HL-60/S4 treated with retinoic acid at 250 ng/mL for 4 days and 3 days (cell line): ENCODE results near the gene LPP.

Experiments used
- in situ Hi-C: fragments of 300-500 bp; cut with MboI; formaldehyde crosslinking; loops from 2 replicates; pipeline ENCODE4 v1.7.0; 2022; ENCODE audit warnings: low sequenced_read_pairs

Gene LPP

GRCh38 chr3:188503647-188504046 is 349.7 kb downstream of the LPP start:
- in situ Hi-C loops, result no loop called here

GRCh38 chr3:188505151-188505550 is 351.2 kb downstream of the LPP start:
- in situ Hi-C loops, result no loop called here

GRCh38 chr3:188505911-188506310 is 352.0 kb downstream of the LPP start:
- in situ Hi-C loops, result no loop called here

GRCh38 chr3:188506446-188506845 is 352.5 kb downstream of the LPP start:
- in situ Hi-C loops, result no loop called here

GRCh38 chr3:188507244-188507720 is 353.3 kb downstream of the LPP start:
- in situ Hi-C loops, result no loop called here

GRCh38 chr3:188508454-188508853 is 354.5 kb downstream of the LPP start:
- in situ Hi-C loops, result no loop called here

GRCh38 chr3:188509316-188509715 is 355.4 kb downstream of the LPP start:
- in situ Hi-C loops, result no loop called here

GRCh38 chr3:188510366-188510765 is 356.4 kb downstream of the LPP start:
- in situ Hi-C loops, result no loop called here

GRCh38 chr3:188513662-188514328 is 359.8 kb downstream of the LPP start:
- in situ Hi-C loops, result no loop called here

GRCh38 chr3:188516515-188516914 is 362.6 kb downstream of the LPP start:
- in situ Hi-C loops, result no loop called here

- in situ Hi-C loops, result no loop called here
Observed at GRCh38 chr3:188518416-188518815, 364.5 kb downstream of the LPP start.

GRCh38 chr3:188518835-188519452 is 365.0 kb downstream of the LPP start:
- in situ Hi-C loops, result no loop called here

- in situ Hi-C loops, result no loop called here
Observed at GRCh38 chr3:188520466-188520865, 366.5 kb downstream of the LPP start.

- in situ Hi-C loops, result no loop called here
Observed at GRCh38 chr3:188522115-188522514, 368.2 kb downstream of the LPP start.

- in situ Hi-C loops, result no loop called here
Observed at GRCh38 chr3:188523291-188523690, 369.3 kb downstream of the LPP start.

- in situ Hi-C loops, result no loop called here
Observed at GRCh38 chr3:188524052-188524451, 370.1 kb downstream of the LPP start.

GRCh38 chr3:188526057-188526456 is 372.1 kb downstream of the LPP start:
- in situ Hi-C loops, result no loop called here

- in situ Hi-C loops, result no loop called here
Observed at GRCh38 chr3:188527389-188527788, 373.4 kb downstream of the LPP start.

GRCh38 chr3:188528396-188528795 is 374.4 kb downstream of the LPP start:
- in situ Hi-C loops, result no loop called here

GRCh38 chr3:188529228-188529627 is 375.3 kb downstream of the LPP start:
- in situ Hi-C loops, result no loop called here

GRCh38 chr3:188530226-188530625 is 376.3 kb downstream of the LPP start:
- in situ Hi-C loops, result no loop called here

GRCh38 chr3:188531210-188531609 is 377.3 kb downstream of the LPP start:
- in situ Hi-C loops, result no loop called here

- in situ Hi-C loops, result no loop called here
Observed at GRCh38 chr3:188533172-188533571, 379.2 kb downstream of the LPP start.
